Measurements from ENCODE around the gene DDX42.

DNA sequence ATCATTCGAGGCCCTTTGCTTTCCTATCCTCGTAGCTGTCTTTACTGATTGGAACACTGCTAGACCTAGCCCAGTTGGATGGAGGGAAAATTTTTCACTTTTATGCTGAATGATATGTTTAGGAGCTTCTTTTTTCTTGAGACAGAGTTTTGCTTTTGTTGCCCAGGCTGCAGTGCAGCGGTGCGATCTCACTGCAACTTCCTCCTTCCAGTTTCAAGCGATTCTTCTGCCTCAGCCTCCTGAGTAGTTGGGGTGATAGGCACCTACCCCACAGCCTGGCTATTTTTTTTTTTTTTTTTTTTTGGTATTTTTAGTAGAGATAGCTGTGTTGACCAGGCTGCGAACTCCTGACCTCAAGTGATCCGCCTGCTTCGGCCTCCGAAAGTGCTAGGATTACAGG, 36.0 kb downstream of the DDX42 start:
- TF ChIP-seq, protein P1, sequence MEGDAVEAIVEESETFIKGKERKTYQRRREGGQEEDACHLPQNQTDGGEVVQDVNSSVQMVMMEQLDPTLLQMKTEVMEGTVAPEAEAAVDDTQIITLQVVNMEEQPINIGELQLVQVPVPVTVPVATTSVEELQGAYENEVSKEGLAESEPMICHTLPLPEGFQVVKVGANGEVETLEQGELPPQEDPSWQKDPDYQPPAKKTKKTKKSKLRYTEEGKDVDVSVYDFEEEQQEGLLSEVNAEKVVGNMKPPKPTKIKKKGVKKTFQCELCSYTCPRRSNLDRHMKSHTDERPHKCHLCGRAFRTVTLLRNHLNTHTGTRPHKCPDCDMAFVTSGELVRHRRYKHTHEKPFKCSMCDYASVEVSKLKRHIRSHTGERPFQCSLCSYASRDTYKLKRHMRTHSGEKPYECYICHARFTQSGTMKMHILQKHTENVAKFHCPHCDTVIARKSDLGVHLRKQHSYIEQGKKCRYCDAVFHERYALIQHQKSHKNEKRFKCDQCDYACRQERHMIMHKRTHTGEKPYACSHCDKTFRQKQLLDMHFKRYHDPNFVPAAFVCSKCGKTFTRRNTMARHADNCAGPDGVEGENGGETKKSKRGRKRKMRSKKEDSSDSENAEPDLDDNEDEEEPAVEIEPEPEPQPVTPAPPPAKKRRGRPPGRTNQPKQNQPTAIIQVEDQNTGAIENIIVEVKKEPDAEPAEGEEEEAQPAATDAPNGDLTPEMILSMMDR (IDR thresholded peaks at IDR 0.05), result no peak
- no peak for TF ChIP-seq POLR2A (IDR thresholded peaks at IDR 0.05)
